C4-2B (cell line): ENCODE measurements around the gene WASF2.

ENCODE experiments used
- CTCF ChIP-seq: fragments of 450-650 bp; conservative IDR thresholded peaks from 2 replicates; pipeline ENCODE4 v1.5.1; 2017; ENCODE audit warnings: mild to moderate bottlenecking
- ZFX ChIP-seq: fragments of 450-650 bp; IDR thresholded peaks from 2 replicates; pipeline ENCODE4 v1.6.1; 2017

- TF ChIP-seq CTCF (no peak), ZFX (no peak)
Observed at GRCh38 chr1:27528818-27529703, 39.1 kb upstream of the WASF2 start.
